Colonic mucosa (tissue), 4 donors: Measurements from ENCODE around the gene VPS9D1. TPM values are rescaled to one million over a fixed set of nuclear protein-coding genes. Genes with fewer than 3 reads are reported as not detected.
"Not testable (repeated sequence)": the region's sequence is repeated elsewhere in the genome, so short reads cannot be mapped to it uniquely, and the experiment has no call there.

ENCODE experiments used
- DNase-seq: peaks from one replicate; pipeline ENCODE4 v3.0.0-alpha.2; 2020
- H3K27ac ChIP-seq: fragments of 200-600 bp; one replicate; pipeline ENCODE4 v1.8.0; 2021
- H3K27me3 ChIP-seq: fragments of 200-600 bp; one replicate; pipeline ENCODE4 v1.8.0; 2021
- H3K36me3 ChIP-seq: fragments of 200-600 bp; one replicate; pipeline ENCODE4 v1.8.0; 2021
- H3K4me1 ChIP-seq: fragments of 200-600 bp; one replicate; pipeline ENCODE4 v1.8.0; 2021; ENCODE audit warnings: mild to moderate bottlenecking
- H3K4me3 ChIP-seq: fragments of 200-600 bp; one replicate; pipeline ENCODE4 v1.8.0; 2021
- H3K9ac ChIP-seq, 2 donors: one replicate each; pipeline ENCODE4 v1.7.0; 2013; ENCODE audit warnings: control low read depth in 2 of 2, low read depth in 2 of 2, low read length in 2 of 2
- H3K9me3 ChIP-seq: fragments of 200-600 bp; one replicate; pipeline ENCODE4 v1.8.0; 2021
- CTCF ChIP-seq: fragments of 200-600 bp; IDR thresholded peaks from one replicate; pipeline ENCODE4 v1.8.0; 2022; ENCODE audit warnings: antibody characterized with exemption, mild to moderate bottlenecking
- intact Hi-C: fragments of 100-400 bp; cut with DNase I; formaldehyde crosslinking; loops from one replicate; pipeline ENCODE4 v1.14.1; 2022
- total RNA-seq, 2 donors: library from RNA; stranded (reverse); fragmentation: NEBNext Ultra II Directional in 1 of 2; extraction: Animal tissue kit (Norgen Biotek cat#: 25700) in 1 of 2; gene quantifications; one replicate each; pipeline ENCODE4 v1.2.1, GENCODE V29; 2021
- donor health status: healthy.
- donor health status: DM: no; HTN: no; CAD: no.
- donor health status: DM: no; HTN: no; CAD: no.

VPS9D1 gene
- total RNA-seq, 2 donors from 2014 or later, result 11.9 to 12.7 TPM

DNA sequence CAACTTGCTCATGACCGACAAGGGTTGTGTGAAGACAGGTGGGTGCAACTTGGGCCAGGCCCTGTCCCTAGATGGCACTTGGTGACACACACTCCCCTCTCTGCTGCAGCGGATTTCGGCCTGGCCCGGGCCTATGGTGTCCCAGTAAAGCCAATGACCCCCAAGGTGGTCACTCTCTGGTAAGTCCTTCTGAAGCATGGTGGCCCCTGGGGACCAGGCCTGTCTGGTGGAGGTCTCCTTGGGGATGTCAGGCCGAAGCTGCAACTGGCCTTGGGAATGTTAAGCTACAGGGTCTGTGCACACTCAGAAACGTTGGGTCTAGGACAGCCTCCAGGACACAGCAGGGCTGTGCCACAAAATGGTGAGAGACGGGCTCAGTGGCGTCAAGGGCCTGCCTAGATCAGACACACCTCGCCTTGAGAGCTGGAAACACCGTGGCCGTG, 27.4 kb downstream of the VPS9D1 start:
- Histone ChIP-seq H3K4me3 (no peak overlapping the region), H3K27ac (no peak overlapping the region), H3K27me3 (no peaks in the 10 kb centered on the region), H3K9ac (no peak overlapping the region), H3K9me3 (no peaks in the 10 kb centered on the region), H3K4me1 (no peaks in the 10 kb centered on the region), H3K36me3 (peaks cover 17% of the 10 kb centered on the region)
- no peak for DNase-seq
- intact Hi-C loops, result no loop called here
- TF ChIP-seq CTCF, result no peak

- no peak for DNase-seq
- H3K9ac ChIP-seq, result no peak overlapping the region
- no peak overlapping the region for H3K4me3 ChIP-seq
- no peaks in the 10 kb centered on the region for H3K9me3 ChIP-seq
- intact Hi-C loops, result no loop called here
- H3K27me3 ChIP-seq, result no peaks in the 10 kb centered on the region
- no peak overlapping the region for H3K27ac ChIP-seq
- H3K4me1 ChIP-seq, result peaks cover 11% of the 10 kb centered on the region
- H3K36me3 ChIP-seq, result peaks cover 17% of the 10 kb centered on the region
- no peak for TF ChIP-seq CTCF
Observed at GRCh38 chr16:89691986-89692569, 28.6 kb downstream of the VPS9D1 start.

- no peak for TF ChIP-seq CTCF
- intact Hi-C loops, result no loop called here
- H3K27ac ChIP-seq, result no peak overlapping the region
- peaks cover 11% of the 10 kb centered on the region for H3K4me1 ChIP-seq
- H3K9me3 ChIP-seq, result no peaks in the 10 kb centered on the region
- no peak for DNase-seq
- H3K36me3 ChIP-seq, result peaks cover 17% of the 10 kb centered on the region
- H3K9ac ChIP-seq, result no peak overlapping the region
- no peak overlapping the region for H3K4me3 ChIP-seq
- no peaks in the 10 kb centered on the region for H3K27me3 ChIP-seq
Observed at GRCh38 chr16:89691231-89691985, 29.3 kb downstream of the VPS9D1 start.

DNA sequence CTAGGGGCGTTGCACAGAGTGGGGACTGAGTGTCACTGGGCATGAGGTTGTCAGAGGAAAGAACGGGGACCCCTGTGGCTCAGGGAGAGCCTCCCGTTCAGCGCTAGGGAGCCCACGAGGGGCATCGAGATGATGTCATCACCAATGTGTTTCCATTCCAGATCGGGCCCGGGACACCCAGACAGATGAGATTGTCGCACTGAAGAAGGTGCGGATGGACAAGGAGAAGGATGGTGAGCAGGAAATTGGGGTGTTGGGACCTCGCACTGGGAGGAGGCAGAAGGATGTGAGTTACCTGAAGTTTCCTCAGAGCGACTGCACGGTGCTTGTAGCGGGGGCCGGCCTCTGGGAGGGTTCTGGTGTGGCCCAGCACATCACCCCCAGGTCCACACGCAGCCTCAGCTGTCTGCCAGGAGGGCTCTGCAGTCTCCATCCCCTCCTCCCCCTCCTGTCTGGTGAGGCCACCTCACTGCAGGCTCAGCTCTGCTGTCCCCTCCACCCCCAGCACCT, 30.3 kb downstream of the VPS9D1 start:
- intact Hi-C loops, result no loop called here
- Histone ChIP-seq H3K27me3 (no peaks in the 10 kb centered on the region), H3K27ac (no peak overlapping the region), H3K4me1 (peaks cover 11% of the 10 kb centered on the region), H3K9ac (no peak overlapping the region), H3K4me3 (no peak overlapping the region), H3K36me3 (peaks cover 17% of the 10 kb centered on the region), H3K9me3 (no peaks in the 10 kb centered on the region)
- no peak for TF ChIP-seq CTCF
- no peak for DNase-seq

- DNase-seq, H3K9ac ChIP-seq, H3K9me3 ChIP-seq, intact Hi-C loops, H3K27ac ChIP-seq, H3K27me3 ChIP-seq, H3K4me3 ChIP-seq: not testable (repeated sequence)
- H3K4me1 ChIP-seq, result peaks cover 11% of the 10 kb centered on the region
- peaks cover 17% of the 10 kb centered on the region for H3K36me3 ChIP-seq
Observed at GRCh38 chr16:89689621-89690020, 31.1 kb downstream of the VPS9D1 start.

GRCh38 chr16:89689142-89689541, 31.6 kb downstream of the VPS9D1 start:
- peaks cover 11% of the 10 kb centered on the region for H3K4me1 ChIP-seq
- H3K9ac ChIP-seq, result no peak overlapping the region
- H3K27ac ChIP-seq, result no peak overlapping the region
- no peak for DNase-seq
- no peaks in the 10 kb centered on the region for H3K27me3 ChIP-seq
- TF ChIP-seq CTCF, result no peak
- H3K36me3 ChIP-seq, result peaks cover 17% of the 10 kb centered on the region
- no peaks in the 10 kb centered on the region for H3K9me3 ChIP-seq
- H3K4me3 ChIP-seq, result no peak overlapping the region
- intact Hi-C loops, result no loop called here
